HG02943 (cell line): Measurements from ENCODE around the gene NPAS3.
"Not testable (repeated sequence)": the region's sequence is repeated elsewhere in the genome, so short reads cannot be mapped to it uniquely, and the experiment has no call there.

ENCODE experiments used
- ATAC-seq: cut with Tn5 transposase; IDR thresholded peaks from one replicate; pipeline ENCODE4 v1.9.1; 2021; ENCODE audit warnings: mild to moderate bottlenecking, low read depth, moderate library complexity; ENCODE audit not compliant: unreplicated experiment

The NPAS3 gene

DNA sequence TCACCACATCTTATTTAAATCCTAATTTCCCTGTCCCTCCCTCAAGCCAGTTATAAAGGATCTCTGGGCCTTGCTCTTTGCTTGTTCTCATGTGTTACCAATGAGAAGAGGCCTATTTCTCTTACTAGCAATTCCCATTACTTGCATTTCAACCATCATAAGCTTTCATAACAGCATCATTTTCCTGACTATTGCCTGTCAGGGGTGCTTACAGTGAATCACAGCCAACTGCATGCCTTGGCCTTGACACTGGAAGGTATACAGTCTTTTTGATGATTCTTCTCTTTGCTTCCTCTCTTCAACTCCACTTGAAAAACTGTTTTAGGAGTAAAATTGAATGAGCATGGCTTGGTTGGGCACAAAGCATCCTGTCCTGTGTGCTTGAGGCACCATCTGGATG is 127.0 kb downstream of the NPAS3 start:
- ATAC-seq = no peak

DNA sequence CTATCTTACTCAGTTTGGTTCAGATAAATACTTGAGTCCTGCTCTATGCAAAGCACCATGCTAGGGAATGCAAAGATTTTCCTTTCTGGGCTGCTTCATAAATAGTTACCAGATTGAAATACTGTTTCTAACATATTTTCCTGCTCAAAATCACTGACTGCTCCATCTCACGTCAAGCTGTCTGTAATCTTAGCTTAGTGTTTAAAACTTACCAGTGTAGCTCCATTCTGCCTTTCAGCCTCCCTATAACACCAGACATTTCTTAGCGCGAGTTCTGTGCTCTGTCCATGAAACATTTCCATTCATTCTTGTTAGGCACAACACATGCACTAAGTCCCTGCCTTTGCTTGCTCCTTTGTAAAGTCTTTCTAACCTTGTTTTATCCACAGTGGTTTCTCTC is 129.4 kb downstream of the NPAS3 start:
- no peak for ATAC-seq

DNA sequence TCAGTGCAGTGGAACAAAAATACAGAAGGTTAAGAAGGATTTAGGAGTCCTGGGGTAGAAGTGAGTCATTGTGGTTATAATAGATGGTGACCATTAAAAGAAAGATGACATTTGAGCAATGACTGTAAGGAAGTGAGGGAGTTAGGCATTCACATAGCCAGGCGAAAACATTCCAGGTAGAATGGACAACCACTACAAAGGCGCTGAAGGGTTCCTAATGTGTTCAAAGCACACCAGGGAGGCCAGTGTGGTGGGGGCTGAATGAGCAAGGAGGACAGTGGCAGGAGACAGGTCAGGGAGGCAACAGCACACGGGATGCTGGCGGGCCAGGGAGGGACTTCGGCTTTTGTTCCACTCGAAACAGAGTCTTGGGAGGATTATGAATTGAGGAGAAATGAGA is 129.9 kb downstream of the NPAS3 start:
- ATAC-seq = no peak

DNA sequence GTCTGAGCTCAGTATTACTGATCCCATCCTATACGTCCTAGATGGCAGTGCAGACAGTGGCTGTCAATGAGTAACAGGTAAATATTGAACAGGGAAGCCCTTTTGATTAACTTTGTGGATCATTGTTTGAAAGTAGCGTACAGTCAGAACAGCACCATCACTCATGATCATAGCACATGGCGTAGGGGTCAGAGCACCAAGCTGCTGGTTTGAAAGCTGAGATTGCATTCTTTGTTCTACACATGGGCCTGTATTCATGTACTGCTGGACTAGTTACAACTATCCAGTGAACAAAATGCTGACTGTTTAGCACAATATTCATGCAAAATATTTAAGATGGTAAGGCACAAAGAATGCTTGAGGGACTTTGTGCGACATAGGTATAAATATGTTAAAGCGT is 131.8 kb downstream of the NPAS3 start:
- ATAC-seq = no peak

DNA sequence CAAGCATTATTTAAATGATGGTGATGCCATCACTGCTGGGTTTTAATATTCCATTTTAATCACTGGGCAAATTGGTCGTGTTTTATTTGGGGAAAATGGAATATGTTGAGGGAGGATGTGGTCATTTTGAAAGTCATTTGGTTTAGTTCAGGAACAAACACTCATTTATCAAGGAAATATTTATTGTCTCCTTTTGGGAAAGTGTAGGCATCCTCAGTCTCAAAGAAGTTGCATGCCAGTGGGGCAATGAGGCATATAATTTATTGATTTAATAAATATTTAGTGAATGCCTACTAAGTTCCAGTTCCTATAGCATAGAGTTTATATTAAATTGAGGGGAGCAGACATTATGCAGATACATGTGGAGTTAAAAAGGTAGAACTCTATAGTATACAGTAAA is 134.3 kb downstream of the NPAS3 start:
- ATAC-seq = no peak

DNA sequence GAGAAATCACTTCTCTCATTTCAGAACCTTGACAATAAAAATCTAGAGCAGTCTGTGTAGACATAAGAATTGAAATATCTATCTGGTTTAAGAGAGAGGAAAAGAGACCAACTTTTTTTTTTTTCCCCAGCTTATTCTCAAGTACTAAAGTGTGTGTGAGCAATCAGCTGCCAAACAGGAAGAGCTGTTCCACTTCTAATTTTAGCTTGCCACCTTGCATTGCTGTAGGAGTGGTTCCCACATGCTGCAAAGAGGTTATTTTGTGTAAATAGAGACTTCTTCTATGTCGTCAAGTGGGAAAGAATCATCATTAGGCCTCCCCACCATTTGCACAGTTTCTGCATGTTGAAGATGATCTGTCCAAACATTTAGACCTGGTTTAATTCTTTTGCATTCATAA is 142.6 kb downstream of the NPAS3 start:
- no peak for ATAC-seq

DNA sequence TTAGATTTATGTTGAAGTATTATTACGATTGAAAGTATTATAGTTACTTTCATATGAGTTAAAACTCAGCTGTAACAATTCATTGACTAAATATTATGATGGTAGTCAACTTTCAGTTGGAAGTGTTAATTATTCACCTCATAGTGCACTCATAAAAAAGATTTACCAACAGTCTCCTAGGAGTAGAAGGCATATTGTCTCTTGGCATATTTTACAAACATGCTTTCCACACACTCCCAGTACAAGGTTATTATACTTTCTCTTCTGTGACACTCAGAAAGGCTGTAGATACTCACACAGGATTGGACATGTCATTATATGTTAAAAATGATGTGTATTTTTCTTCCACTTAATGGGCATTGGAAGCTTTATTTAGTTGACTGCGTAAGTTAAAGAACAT is 147.1 kb downstream of the NPAS3 start:
- no peak for ATAC-seq

DNA sequence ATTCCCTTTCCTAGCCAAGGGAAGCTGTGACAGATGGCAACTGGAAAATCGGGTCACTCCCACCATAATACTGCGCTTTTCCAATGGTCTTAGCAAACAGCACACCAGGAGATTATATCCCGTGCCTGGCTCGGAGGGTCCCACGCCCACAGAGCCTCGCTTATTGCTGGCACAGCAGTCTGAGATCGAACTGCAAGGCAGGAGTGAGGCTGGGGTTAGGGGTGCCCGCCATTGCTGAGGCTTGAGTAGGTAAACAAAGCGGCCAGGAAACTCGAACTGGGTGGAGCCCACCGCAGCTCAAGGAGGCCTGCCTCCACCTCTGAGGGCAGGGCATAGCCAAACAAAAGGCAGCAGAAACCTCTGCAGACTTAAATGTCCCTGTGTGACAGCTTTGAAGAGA is 149.6 kb downstream of the NPAS3 start:
- ATAC-seq = not testable (repeated sequence)

DNA sequence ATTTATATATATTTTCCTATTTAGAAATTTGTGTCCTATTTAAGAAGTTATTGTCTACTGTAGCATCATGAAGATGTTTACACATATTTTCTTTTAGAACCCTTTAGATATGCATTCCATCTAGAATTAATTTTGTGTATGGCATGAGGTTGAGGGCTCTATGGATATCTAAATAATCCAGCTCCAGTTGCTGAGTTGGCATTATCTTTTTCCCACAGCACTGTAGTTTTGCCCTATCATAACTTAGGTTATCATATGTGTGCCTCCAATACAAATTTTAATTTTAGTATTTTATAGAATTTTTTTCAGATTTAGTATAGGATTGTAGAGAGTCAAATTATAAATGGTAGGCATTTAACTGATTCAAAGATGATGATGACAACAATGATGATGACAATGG is 159.3 kb downstream of the NPAS3 start:
- no peak for ATAC-seq

DNA sequence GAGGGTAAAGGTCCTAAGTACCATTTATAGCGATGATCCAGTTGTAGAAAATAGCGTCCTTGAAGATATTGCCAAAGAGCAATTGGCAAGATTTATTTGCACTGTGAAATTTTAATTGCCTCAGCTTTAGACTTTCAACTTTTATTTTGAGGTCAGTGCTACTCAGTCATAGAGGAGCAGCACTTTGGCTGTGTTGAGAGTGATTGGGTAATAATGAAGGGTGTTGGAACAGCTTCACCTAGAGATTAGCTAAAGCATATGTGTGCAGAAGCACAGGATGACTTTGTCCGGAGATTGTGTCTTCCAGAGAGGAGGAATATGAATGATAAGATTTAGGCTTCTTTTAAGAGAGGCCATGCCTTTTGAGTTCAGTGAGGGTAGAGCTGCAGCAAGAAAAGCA is 164.8 kb downstream of the NPAS3 start:
- ATAC-seq = no peak

DNA sequence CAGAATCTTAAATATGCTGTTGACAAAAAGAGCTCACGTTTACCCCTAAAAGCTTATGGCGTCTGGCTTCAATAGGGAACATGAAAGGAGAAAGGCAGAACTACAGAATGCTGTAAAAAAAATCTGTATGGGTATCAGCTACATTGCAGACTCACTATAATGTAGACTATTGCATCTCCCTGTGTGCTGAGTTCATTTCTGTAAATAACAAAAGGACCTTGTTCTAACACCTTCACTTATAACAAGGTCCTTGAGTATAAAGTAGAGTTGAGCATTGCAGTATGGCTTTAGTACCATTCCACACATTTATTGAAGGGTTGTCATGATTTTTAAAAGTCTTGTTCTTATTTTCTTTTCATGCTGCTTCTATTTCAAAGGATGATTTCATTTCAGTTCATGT is 165.3 kb downstream of the NPAS3 start:
- no peak for ATAC-seq

DNA sequence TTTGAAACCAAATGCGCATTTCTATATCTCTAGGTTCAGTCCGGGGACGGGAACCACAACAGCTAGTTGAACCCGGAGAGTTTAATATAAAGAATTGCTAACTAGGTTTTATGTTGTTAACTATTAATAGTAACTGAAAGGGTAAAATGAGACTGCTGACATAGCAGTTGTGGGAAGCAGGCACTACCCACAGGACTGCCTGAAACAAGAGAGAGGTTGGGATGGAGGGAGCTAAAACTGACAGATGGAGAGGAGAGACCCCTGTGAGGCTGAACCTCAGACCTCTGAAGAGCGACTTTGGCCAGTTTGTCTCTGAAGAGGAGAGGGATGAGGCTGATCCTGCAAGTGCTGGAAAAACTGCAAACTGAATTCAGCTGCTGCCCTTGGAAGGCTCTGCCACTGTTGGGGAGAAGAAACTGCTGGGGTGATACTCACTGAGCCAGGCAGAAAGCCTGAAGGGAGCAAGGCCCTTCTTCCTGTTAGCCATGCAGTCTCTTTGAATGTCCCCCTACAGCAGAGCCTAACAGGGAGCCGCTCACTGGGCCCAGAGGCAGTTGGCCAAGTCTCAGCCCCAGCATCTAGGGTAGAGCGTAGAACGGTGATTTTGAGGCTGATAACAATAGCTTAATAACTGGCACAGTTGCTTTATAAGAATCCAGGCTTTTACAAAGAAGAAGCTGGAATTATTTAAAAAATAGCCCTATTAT is 172.2 kb downstream of the NPAS3 start:
- no peak for ATAC-seq

DNA sequence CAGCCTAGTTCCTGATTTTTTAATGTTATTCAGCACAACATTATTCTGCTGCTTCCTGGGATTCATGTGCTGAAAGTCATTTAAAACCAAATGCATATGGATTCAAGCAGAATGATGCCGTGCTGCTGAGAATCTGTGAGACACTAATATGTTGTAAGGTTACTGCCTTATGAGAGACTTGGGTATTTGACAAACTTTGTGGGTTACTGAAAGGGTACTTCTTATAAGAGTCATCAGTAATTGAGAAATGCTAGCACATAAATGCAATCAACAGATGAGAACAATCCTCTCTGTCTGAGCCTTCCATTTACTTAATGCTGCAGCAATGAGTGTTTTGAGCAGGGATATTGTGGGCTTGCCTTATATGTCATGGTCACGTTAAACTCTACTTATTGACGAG is 175.7 kb downstream of the NPAS3 start:
- no peak for ATAC-seq

DNA sequence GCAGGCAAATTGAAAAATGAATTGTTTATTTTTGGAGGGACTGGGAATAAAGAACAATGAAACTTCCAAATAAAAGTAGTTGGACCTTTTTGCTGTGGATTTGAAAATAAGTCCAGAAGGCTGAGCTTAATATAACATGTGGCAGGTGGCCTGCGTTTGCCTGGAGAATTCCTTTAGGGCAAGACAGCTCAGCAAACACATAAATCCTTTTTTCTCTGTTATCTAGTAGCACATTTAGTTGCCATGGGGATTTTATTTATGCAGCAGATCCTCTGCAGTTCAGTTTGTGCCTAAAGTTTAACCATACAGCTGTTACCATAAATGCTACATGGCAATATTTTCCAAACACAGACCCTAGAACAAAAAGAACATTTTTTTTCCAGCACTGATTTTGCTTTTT is 180.0 kb downstream of the NPAS3 start:
- no peak for ATAC-seq

DNA sequence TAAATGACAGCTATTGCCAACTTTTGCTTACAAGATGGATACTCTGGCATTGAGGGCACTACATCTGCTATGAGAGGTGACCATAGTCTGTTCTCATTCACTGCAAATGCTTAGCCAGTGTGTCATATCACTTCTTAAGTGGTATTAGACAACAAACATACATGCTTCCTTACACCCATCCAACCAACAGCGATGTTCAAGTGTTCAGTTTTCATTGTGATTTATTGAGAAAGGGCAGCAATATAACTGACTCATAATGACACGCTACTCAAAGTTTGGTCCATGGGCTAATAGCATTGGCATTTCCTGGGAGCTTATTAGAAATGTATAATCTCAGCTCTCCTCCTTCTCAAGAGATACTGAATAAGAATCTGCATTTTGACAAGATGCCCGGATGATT is 181.7 kb downstream of the NPAS3 start:
- ATAC-seq = no peak

DNA sequence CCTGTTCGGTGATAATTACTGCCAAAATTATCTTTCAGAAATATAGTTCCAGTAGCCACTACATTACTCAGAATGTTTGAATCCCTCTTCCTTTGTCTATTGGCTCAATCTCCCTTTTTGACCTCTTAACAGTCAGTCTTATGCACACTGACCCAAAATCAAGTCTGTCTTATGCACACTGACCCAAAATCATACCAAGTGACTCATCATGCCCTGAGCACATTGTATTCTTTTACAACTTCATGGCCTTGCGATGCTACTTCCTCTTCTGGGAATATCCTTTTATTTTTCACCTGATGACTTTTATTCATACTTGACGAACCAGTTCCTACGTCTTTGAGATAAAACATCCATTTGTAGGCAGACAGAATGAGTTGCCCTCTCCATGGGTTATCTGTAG is 182.3 kb downstream of the NPAS3 start:
- no peak for ATAC-seq

DNA sequence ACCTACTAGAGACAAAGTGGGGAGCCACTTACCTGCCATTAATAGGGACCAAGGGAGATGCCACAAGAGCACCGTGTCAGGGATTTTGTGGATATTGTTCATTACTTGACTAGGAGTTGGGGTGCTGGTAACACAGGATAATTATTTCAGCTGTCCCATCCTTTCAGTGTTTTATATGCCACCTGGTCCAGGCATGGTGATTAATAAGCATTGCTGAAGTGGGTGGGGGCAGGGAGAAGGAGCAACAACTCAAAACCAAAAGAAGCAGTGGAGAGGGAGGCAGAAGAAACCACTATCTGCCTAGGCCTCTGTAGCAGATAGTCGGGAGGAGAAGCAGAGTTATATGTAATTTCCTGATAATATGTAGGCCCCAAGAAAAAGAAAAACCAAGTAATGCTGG is 184.6 kb downstream of the NPAS3 start:
- ATAC-seq = no peak

DNA sequence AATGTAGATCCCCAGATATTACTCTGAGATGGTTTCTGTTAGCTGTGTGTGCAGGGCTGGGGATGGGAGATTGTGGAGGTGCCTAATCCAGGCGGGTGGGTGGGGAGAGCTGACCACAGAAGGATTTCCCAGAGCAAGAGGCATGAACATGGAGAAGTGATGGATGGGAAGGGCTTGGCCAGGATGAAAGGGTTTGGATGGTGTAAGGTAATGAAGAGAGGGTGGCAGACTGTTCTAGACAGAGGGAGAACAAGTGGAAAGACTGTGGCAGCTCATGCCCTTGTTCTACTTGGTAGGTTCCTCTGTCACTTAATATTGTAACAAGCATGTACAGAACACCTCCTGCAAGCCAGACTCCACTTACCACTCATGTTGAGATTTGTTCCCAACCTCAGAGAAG is 187.8 kb downstream of the NPAS3 start:
- no peak for ATAC-seq

DNA sequence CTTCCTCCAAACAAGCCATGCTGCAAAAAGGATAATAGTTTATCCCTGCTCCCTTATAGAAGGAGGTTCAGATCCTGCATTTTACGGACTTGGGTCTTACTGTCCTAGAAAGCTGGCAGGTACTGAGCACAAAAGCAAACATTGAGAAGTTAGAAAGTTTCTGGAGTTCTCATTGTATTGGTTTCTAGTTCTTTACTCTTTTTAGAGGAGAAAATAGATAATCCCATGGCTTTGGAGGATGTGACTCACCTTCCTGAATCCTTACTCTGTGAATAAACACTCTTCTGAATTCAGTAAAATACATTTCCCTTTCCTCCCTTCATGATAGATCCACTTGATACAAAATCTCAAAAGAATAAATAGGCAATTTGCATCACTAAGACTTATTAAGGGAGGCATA is 188.9 kb downstream of the NPAS3 start:
- no peak for ATAC-seq

DNA sequence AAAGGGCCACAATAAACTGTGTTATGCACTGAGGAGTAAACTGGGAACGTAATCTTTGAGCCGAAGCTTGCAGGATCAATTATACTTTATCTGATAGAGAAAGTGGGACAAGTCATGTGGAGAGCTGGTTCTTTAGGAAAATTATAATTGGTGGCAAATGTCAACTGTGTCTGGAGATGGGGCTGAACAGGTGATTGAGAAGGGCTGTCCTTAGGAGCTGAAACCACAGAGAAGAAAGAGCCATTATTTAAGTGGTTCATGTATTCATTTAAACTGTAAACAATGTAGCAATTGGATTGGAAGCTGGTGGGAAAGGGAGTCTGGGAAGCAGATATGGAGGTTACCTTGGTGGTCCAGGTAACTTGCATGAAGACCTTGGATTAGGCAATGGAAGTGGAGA is 193.1 kb downstream of the NPAS3 start:
- ATAC-seq = no peak

DNA sequence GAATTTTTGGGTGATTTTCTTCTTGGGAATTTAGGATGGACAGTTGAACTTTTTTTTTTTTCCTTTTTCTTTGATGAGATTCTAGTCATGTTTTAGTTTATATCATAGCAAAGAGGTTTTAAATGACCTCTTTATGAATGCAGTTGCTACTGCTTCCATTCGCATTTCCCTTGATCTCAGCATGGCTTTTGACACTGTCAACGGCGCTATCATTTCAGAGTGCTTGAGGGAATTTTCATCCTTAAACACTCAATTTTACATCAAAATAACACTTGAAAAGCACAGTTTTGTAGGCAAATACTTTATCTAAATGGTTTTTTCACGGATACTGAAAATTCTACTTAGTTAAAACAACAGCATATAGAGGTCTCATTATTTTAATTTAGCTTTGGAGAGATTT is 195.5 kb downstream of the NPAS3 start:
- ATAC-seq = no peak

DNA sequence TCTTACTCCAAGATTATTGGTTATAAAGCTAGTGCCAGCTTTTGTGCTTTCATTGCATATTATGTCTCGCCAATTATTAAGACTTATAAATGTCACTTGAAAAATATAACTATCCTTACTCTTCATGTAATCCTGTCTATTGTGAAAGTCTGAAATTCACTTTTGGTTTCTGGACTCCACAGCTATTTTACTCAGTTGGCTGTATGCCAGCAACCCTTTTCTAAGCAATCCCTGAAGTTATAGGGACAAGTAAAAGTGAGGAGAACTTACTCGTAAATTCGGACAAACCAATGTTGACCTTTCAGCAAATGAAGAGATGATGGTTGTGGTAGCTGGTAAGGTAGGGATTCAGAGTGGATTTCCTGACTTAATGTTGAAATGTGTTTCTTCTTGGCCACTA is 196.3 kb downstream of the NPAS3 start:
- no peak for ATAC-seq
